ENCODE results near the gene CNOT4.

CNOT4 gene

GRCh38 chr7:135509839-135510591 is at the start of gene CNOT4:
TSS of gene CNOT4 (minus strand) at chr7:135510102. CDS start at chr7:135438331, 71,771 bp downstream.
- peak; percentile 98 for DNase-seq

GRCh38 chr7:135558881-135559280 is 49.0 kb upstream of the CNOT4 start:
- no peak for DNase-seq

- peak; percentile 84 for DNase-seq
Observed at GRCh38 chr7:135558337-135558767, 48.5 kb upstream of the CNOT4 start.

GRCh38 chr7:135557455-135558336 is 47.8 kb upstream of the CNOT4 start, which contains the start of gene NUP205:
TSS of gene NUP205 (plus strand) at chr7:135557917. CDS start at chr7:135557945, 28 bp downstream.
- DNase-seq = peak; percentile 80

GRCh38 chr7:135553346-135553745 is 43.4 kb upstream of the CNOT4 start:
- no peak for DNase-seq

- DNase-seq = no peak
Observed at GRCh38 chr7:135552148-135552547, 42.2 kb upstream of the CNOT4 start.

- DNase-seq = no peak
Observed at GRCh38 chr7:135550196-135550595, 40.3 kb upstream of the CNOT4 start.

GRCh38 chr7:135541029-135541428 is 31.1 kb upstream of the CNOT4 start:
- DNase-seq = no peak

- DNase-seq = no peak
Observed at GRCh38 chr7:135539629-135540028, 29.7 kb upstream of the CNOT4 start.

- no peak for DNase-seq
Observed at GRCh38 chr7:135538376-135538775, 28.5 kb upstream of the CNOT4 start.

- no peak for DNase-seq
Observed at GRCh38 chr7:135537905-135538304, 28.0 kb upstream of the CNOT4 start.

- no peak for DNase-seq
Observed at GRCh38 chr7:135537453-135537852, 27.6 kb upstream of the CNOT4 start.

- no peak for DNase-seq
Observed at GRCh38 chr7:135536150-135536549, 26.2 kb upstream of the CNOT4 start.

GRCh38 chr7:135527025-135527424 is 17.1 kb upstream of the CNOT4 start:
- no peak for DNase-seq

- no peak for DNase-seq
Observed at GRCh38 chr7:135525426-135525825, 15.5 kb upstream of the CNOT4 start.

GRCh38 chr7:135523146-135523545 is 13.2 kb upstream of the CNOT4 start:
- no peak for DNase-seq

GRCh38 chr7:135522509-135522908 is 12.6 kb upstream of the CNOT4 start:
- DNase-seq = no peak

- no peak for DNase-seq
Observed at GRCh38 chr7:135519871-135520270, 10.0 kb upstream of the CNOT4 start.

GRCh38 chr7:135519233-135519688 is 9.4 kb upstream of the CNOT4 start:
- DNase-seq = no peak

- DNase-seq = no peak
Observed at GRCh38 chr7:135518748-135519147, 8.8 kb upstream of the CNOT4 start.

- DNase-seq = no peak
Observed at GRCh38 chr7:135517060-135517459, 7.2 kb upstream of the CNOT4 start.

- DNase-seq = no peak
Observed at GRCh38 chr7:135514856-135515255, 5.0 kb upstream of the CNOT4 start.

- DNase-seq = peak; percentile 77
Observed at GRCh38 chr7:135512135-135512887, 2.4 kb upstream of the CNOT4 start.

Measured in activated CD4-positive, alpha-beta T cell treated with anti-CD3 and anti-CD28 coated beads, Interleukin-2, Interleukin-6, amounts not matched to agents 100 ng/mL and 50 ng/mL, durations not matched to agents 16 hours and 8 hours (primary cell).